ENCODE measurements around the gene EPN3. TPM values are rescaled to one million over a fixed set of nuclear protein-coding genes. Genes with fewer than 3 reads are reported as not detected.

Gene EPN3
- total RNA-seq, 1 donor from 2014 or later: 1.5 TPM

- H3K27me3 ChIP-seq (ENCODE audit: low read depth): no peaks in the 10 kb centered on the region
- peaks cover 23% of the 10 kb centered on the region for H3K4me1 ChIP-seq
- no peak for DNase-seq
- intact Hi-C loops (cut with DNase I): no loop called here
- peak in 1 of 2 donors; percentile 4 for ATAC-seq
- H3K36me3 ChIP-seq: no peaks in the 10 kb centered on the region
- H3K4me3 ChIP-seq: no peak overlapping the region
- no peaks in the 10 kb centered on the region for H3K9me3 ChIP-seq
- no peak overlapping the region for H3K27ac ChIP-seq
- TF ChIP-seq, protein P1, sequence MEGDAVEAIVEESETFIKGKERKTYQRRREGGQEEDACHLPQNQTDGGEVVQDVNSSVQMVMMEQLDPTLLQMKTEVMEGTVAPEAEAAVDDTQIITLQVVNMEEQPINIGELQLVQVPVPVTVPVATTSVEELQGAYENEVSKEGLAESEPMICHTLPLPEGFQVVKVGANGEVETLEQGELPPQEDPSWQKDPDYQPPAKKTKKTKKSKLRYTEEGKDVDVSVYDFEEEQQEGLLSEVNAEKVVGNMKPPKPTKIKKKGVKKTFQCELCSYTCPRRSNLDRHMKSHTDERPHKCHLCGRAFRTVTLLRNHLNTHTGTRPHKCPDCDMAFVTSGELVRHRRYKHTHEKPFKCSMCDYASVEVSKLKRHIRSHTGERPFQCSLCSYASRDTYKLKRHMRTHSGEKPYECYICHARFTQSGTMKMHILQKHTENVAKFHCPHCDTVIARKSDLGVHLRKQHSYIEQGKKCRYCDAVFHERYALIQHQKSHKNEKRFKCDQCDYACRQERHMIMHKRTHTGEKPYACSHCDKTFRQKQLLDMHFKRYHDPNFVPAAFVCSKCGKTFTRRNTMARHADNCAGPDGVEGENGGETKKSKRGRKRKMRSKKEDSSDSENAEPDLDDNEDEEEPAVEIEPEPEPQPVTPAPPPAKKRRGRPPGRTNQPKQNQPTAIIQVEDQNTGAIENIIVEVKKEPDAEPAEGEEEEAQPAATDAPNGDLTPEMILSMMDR (IDR thresholded peaks at IDR 0.05): no peak
Measured at GRCh38 chr17:50539762-50540559, 7.4 kb downstream of the EPN3 start.

GRCh38 chr17:50540560-50541401 is 8.2 kb downstream of the EPN3 start:
- DNase-seq: no peak
- H3K27ac ChIP-seq: no peak overlapping the region

DNA sequence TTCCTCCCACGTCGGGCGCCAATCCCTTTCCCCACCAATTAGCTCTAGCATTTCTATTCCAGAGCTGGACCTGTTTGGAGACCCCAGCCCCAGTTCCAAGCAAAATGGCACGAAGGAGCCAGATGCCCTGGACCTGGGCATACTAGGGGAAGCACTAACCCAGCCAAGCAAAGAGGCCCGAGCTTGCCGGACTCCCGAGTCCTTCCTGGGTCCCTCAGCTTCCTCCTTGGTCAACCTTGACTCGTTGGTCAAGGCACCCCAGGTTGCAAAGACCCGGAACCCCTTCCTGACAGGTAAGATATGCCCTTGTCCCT is 8.8 kb downstream of the EPN3 start:
- Histone ChIP-seq H3K27me3 (ENCODE audit: low read depth) (no peaks in the 10 kb centered on the region), H3K9me3 (no peaks in the 10 kb centered on the region), H3K4me1 (peaks cover 25% of the 10 kb centered on the region), H3K4me3 (peak overlapping the region; percentile 70), H3K36me3 (no peaks in the 10 kb centered on the region), H3K27ac (peak overlapping the region; percentile 75)
- TF ChIP-seq, protein P1 (IDR thresholded peaks at IDR 0.05): no peak
- intact Hi-C loops (cut with DNase I): no loop called here
- DNase-seq (no peak), ATAC-seq (peak in 1 of 2 donors; percentile 0)

More at GRCh38 chr17:50540560-50541401, 8.2 kb downstream of the EPN3 start:
- no peaks in the 10 kb centered on the region for H3K9me3 ChIP-seq
- no peaks in the 10 kb centered on the region for H3K36me3 ChIP-seq
- ATAC-seq: no peak
- TF ChIP-seq, protein P1 (IDR thresholded peaks at IDR 0.05): no peak
- intact Hi-C loops (cut with DNase I): no loop called here
- H3K4me1 ChIP-seq: peaks cover 23% of the 10 kb centered on the region
- peak overlapping the region; percentile 70 for H3K4me3 ChIP-seq
- no peaks in the 10 kb centered on the region for H3K27me3 ChIP-seq (ENCODE audit: low read depth)

GRCh38 chr17:50541716-50542688 is 9.5 kb downstream of the EPN3 start:
- Histone ChIP-seq H3K36me3 (no peaks in the 10 kb centered on the region), H3K27ac (peak overlapping the region; percentile 75), H3K4me1 (peaks cover 30% of the 10 kb centered on the region), H3K27me3 (ENCODE audit: low read depth) (no peaks in the 10 kb centered on the region), H3K9me3 (no peaks in the 10 kb centered on the region), H3K4me3 (peak overlapping the region; percentile 70)
- TF ChIP-seq, protein P1 (IDR thresholded peaks at IDR 0.05): peak; percentile 31
- ATAC-seq (peak; percentile 94 to 95), DNase-seq (peak; percentile 90)
- intact Hi-C loops (cut with DNase I): no loop called here

Measured in lower lobe of right lung (tissue), 2 donors.